Stimulated activated memory B cell treated with anti-CD40 and anti-IgM and Interleukin-4, amounts not matched to agents 10 μg/mL and 1 μg/mL and 100 μg/mL, for 72 hours (primary cell): ENCODE data around the gene KLF9.

ENCODE experiments used
- ATAC-seq: fragments of 150-1000 bp; cut with Tn5 transposase; 2 replicates; pipeline ENCODE4 v1.10.0; 2021
- H3K27ac Mint-ChIP-seq: one replicate; pipeline ENCODE4 v1.8.0; 2022; ENCODE audit warnings: mild to moderate bottlenecking, mixed read lengths
- H3K27me3 Mint-ChIP-seq: one replicate; pipeline ENCODE4 v1.8.0; 2022; ENCODE audit warnings: mixed read lengths
- H3K36me3 Mint-ChIP-seq: one replicate; pipeline ENCODE4 v1.8.0; 2022; ENCODE audit warnings: mixed read lengths
- H3K4me1 Mint-ChIP-seq: one replicate; pipeline ENCODE4 v1.8.0; 2022; ENCODE audit warnings: mixed read lengths
- H3K4me3 Mint-ChIP-seq: one replicate; pipeline ENCODE4 v1.8.0; 2022; ENCODE audit warnings: mild to moderate bottlenecking, moderate library complexity, mixed read lengths
- H3K9me3 Mint-ChIP-seq: one replicate; pipeline ENCODE4 v1.8.0; 2022; ENCODE audit warnings: mixed read lengths

The KLF9 gene

GRCh38 chr9:70435948-70436347 is 21.5 kb upstream of the KLF9 start:
- Mint-ChIP-seq H3K4me1 (no peaks in the 10 kb centered on the region), H3K4me3 (no peak overlapping the region), H3K9me3 (peaks cover 3% of the 10 kb centered on the region), H3K27me3 (peaks cover 33% of the 10 kb centered on the region), H3K36me3 (no peaks in the 10 kb centered on the region), H3K27ac (no peak overlapping the region)
- no peak for ATAC-seq

DNA sequence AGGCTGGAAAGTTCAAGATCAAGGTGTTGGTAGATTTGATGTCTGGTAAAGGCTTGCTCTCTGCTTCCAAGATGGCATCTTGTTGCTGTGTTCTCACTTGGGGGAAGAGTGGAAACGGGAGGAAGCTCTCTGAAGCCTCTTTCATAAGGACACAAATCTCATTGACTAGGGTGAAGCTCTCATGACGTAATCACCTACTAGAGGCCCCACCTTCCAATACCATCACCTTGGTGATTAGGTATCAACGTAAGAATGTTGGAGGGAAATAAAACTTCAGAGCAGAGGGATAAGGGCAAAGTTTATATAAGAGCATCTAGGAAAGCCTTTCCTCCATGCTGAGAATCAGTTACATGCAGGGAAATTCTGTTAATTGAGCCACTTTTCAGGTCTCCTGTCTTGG is 15.4 kb upstream of the KLF9 start:
- no peak for ATAC-seq
- H3K27ac Mint-ChIP-seq: no peak overlapping the region
- no peak overlapping the region for H3K4me3 Mint-ChIP-seq
- no peaks in the 10 kb centered on the region for H3K36me3 Mint-ChIP-seq
- no peaks in the 10 kb centered on the region for H3K4me1 Mint-ChIP-seq
- no peaks in the 10 kb centered on the region for H3K27me3 Mint-ChIP-seq
- H3K9me3 Mint-ChIP-seq: peaks cover 7% of the 10 kb centered on the region

DNA sequence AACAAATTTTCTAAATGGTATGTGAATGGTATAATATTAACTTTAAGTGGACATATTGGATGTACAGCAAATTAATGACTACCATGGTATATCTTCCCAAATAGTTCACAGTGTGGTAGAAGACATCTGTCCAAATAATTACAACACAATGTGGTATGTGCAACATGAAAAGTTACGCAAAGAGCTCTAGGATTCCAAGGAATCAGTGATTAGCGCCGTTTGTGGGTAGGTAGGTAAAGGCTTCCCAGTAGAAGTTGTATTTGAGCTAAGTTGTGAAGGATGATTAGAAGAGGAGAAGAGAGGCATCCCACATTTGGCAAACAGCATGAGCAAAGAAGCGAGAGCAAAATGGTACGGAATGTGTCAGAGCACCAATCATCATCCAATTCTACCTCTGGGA is 14.3 kb upstream of the KLF9 start:
- no peak for ATAC-seq
- Mint-ChIP-seq H3K9me3 (peaks cover 7% of the 10 kb centered on the region), H3K27me3 (no peaks in the 10 kb centered on the region), H3K27ac (no peak overlapping the region), H3K36me3 (no peaks in the 10 kb centered on the region), H3K4me1 (no peaks in the 10 kb centered on the region), H3K4me3 (no peak overlapping the region)

DNA sequence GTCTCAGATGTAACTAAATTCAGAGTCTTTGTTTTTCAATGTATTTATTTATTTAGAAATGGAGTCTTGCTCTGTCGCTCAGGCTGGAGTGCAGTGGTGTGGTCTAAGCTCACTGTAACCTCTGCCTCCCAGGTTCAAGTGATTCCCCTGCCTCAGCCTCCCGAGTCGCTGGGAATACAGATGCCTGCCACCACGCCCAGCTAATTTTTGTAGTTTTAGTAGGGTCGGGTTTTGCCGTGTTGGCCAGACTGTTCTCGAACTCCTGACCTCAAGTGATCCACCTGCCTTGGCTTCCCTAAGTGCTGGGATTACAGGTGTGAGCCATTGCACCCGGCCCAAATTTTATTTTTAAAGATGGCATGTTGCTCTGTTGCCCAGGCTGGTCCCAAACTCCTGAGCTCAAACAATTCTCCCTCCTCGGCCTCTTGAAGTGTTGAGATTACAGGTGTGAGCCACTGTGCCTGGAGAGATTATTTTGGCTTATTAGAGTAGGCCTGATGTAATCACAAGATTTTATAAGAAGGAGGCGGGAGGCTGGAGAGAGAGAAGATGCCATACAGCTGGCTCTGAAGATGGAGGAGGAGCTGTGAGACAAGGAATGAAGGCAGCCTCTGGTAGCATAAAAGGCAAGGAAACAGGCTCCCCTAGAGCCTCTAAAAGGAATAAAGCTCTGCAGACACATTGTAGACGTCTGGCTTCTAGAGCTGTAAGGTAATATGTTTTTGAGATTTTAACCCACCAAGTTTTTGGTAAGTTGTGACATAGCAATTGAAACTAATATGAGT is 12.9 kb upstream of the KLF9 start:
- Mint-ChIP-seq H3K27me3 (no peaks in the 10 kb centered on the region), H3K27ac (no peak overlapping the region), H3K4me1 (peaks cover 3% of the 10 kb centered on the region), H3K4me3 (no peak overlapping the region), H3K36me3 (no peaks in the 10 kb centered on the region), H3K9me3 (peaks cover 7% of the 10 kb centered on the region)
- no peak for ATAC-seq

DNA sequence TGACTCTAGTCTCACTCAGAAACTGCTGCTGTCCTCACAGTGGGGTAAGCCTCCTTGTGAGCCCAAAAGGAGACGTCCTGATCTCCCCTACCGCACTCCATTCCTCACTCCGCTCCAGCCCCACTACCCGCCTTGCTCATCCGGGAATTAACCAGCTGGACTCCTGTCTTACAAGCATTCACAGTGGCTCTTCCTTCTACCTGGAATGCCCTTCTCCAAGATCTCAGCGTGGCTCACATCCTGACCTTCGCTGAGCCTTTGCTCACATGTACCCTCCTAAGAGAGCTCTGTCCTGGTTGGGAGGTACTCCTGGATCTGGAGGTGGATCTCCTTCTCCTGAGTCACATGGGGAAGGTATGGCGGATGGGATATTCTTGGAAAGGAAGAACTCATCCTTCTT is 10.7 kb upstream of the KLF9 start:
- no peak overlapping the region for H3K4me3 Mint-ChIP-seq
- no peak for ATAC-seq
- no peak overlapping the region for H3K27ac Mint-ChIP-seq
- H3K27me3 Mint-ChIP-seq: no peaks in the 10 kb centered on the region
- no peaks in the 10 kb centered on the region for H3K9me3 Mint-ChIP-seq
- H3K4me1 Mint-ChIP-seq: peaks cover 24% of the 10 kb centered on the region
- no peaks in the 10 kb centered on the region for H3K36me3 Mint-ChIP-seq

- H3K9me3 Mint-ChIP-seq: no peaks in the 10 kb centered on the region
- no peak overlapping the region for H3K4me3 Mint-ChIP-seq
- H3K4me1 Mint-ChIP-seq: peaks cover 38% of the 10 kb centered on the region
These were observed 8.1 kb upstream of the KLF9 start for GRCh38 chr9:70422371-70423043.

DNA sequence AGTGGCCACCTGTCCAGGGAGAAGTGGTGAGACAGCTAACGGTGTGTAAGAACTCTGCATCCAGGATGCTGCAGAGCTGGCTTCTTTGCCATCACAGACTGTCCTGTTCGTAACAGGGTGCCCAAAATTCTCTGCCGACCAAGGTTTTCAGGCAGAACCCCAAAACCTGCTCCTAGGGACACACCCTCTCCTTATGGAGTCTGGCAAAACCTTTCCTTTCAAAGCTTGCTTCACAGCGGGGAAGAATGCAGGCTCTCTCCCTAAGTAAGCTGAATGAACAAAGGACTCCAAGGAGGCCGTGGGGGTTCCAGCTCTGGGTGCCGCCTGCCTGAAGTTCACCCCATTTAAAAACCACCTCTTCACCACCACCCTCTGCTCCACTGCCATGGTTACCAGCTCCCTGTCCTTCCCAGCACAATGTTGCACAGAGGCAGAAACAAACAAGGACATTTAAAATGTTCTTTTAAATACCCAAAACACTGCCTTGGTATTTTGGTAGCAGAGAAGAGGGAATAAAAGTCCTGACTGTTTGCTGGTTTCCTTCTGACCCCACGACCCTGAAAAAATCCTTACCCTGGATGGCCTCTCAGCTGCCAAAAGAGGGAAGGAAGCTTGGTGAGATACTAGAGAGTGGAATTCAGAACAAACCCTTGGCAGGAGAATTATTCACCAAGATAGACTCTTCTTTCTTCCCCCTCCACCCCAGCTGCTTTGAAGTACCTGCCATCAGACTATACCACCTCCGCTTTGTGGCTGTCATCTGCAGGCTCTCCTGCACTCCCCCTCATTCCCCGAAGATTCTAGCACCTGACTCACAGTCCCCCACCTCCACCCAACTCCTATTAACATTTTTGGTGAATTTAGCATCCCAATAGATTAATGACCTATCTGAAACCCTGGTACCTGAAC is 7.1 kb upstream of the KLF9 start:
- H3K36me3 Mint-ChIP-seq: no peaks in the 10 kb centered on the region
- no peak for ATAC-seq
- H3K27ac Mint-ChIP-seq: peak overlapping the region; percentile 96
- no peaks in the 10 kb centered on the region for H3K9me3 Mint-ChIP-seq
- peaks cover 38% of the 10 kb centered on the region for H3K4me1 Mint-ChIP-seq
- peak overlapping the region; percentile 99 for H3K4me3 Mint-ChIP-seq
- no peaks in the 10 kb centered on the region for H3K27me3 Mint-ChIP-seq

More at GRCh38 chr9:70422371-70423043, 8.1 kb upstream of the KLF9 start:
- Mint-ChIP-seq H3K27ac (peak overlapping the region; percentile 96), H3K36me3 (no peaks in the 10 kb centered on the region), H3K27me3 (no peaks in the 10 kb centered on the region)
- ATAC-seq: no peak

DNA sequence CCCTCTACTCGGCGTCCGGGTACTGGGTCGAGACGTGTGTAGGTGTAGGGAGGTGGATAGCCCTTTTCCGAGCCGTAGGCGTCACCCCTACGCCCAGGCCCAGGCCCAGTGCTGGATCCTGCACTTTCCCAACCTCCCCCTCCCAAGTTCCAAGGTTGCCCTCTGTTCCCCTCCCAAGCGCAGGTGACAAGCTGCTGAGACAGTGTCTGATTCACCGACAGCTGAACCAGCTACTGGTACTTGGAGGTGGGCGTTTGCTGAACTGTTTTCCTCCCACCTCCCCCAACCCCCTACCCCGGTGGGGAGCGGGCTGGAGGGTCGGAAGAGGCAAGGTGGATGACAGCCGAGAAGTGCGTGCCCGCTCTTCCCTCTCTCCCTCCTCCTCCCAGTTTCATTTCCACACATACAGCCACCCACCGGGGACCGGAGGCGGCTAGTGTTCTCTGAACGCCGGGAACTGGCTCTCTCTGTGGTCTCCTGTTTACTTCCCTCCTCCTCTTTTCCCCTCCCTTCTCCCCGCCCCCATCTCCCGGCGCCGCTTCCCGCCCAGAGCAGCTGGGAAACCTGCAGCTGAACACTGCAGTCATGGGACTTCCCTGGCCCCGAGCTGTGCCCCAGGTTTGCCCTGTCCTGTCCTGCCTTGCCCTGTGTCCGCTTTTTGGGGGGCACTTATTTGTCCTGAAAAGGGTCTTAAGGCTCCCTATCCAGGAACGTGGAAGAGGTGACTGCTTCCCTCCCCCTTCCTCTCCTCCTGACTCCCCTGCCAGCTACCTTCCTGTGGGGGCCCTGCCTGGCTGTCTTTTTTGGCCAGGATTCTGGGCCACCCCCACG is 6.2 kb upstream of the KLF9 start:
- Mint-ChIP-seq H3K36me3 (no peaks in the 10 kb centered on the region), H3K27me3 (no peaks in the 10 kb centered on the region), H3K27ac (peak overlapping the region; percentile 96), H3K4me3 (peak overlapping the region; percentile 99), H3K4me1 (peaks cover 38% of the 10 kb centered on the region), H3K9me3 (no peaks in the 10 kb centered on the region)
- ATAC-seq: no peak

DNA sequence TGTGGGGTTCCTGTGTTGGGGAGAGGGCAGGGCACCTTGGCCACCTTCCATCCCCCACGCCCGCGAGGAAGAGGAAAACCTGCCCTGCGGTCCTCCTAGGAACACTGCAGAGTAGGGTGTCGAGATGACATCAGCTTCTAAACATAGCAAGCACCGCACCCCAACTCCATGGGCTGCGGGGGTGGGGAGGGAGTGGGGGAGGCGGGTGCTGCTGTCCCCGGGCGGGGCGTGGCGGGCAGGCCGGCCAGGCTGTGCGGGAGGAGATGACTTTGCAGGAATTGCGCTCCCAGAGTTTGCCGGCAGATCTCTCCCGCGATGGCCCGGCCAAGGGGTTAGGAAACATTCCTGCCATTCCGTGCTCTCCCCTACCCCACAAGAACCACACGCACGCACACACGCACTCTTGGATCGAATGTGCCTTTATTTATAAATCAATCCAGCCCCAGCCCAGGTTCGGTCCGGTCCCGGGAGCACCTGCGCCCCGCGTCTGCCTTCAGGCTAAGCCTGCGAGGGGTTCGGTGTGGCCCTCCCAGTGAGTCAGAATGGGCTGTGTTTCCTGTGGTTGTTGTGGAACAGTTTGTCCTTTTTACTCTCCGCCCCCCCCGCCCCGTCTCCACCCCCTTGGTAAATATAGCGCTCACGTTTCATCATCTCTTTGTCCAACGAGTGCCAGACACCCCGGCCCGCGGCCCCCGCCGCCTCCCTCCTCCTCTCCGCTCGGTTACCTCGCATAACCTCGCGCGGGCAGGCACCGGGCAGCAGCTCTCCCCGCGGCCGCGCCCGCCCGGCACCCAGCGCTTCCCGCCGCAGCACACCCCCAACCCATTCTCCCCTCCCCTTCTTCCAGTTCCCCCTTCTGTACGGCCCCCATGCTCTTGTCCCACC is 5.3 kb upstream of the KLF9 start:
- Mint-ChIP-seq H3K4me3 (peak overlapping the region; percentile 99), H3K9me3 (no peaks in the 10 kb centered on the region), H3K27me3 (no peaks in the 10 kb centered on the region), H3K4me1 (peaks cover 39% of the 10 kb centered on the region), H3K36me3 (no peaks in the 10 kb centered on the region), H3K27ac (peak overlapping the region; percentile 96)
- ATAC-seq: peak; percentile 77

DNA sequence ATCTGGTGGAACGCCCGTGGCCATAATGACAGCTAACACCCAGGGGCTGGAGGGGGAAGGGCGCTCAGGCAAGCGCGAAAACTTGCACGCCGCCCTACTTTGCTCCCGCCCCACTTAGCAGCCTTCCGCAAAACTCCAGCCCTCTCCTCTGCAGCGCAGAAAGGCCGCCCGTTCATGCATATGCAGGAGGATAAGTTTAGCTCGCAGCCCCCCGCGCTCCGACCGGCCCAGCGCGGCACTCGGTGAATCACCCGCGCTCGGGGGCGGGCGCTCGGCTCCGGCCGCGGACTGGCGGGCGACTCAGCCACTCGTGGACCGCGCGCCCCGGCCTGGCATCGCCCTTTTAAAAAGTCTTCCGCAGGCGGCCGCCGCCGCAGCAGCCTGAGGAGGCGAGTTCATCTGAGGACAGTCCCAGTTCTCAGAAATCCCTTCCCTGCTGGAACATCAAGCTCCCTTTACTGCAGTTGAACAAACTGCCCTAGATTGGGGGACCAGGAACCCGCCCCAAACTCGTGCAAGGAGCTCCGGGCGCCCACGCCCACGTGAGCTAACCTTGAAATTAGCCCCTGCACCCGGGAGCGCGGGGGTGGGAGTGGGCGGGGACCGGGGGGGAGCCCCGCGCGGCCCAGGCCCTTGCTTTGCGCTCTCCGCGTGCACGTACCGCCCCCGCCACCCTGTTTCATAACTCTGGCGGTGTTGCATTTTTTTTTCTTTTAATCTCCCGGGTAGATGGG is 4.5 kb upstream of the KLF9 start:
- Mint-ChIP-seq H3K9me3 (no peaks in the 10 kb centered on the region), H3K4me1 (peaks cover 47% of the 10 kb centered on the region), H3K4me3 (peak overlapping the region; percentile 99)

GRCh38 chr9:70415476-70415875 is 1.0 kb upstream of the KLF9 start:
- Mint-ChIP-seq H3K4me1 (peaks cover 41% of the 10 kb centered on the region), H3K27me3 (no peaks in the 10 kb centered on the region), H3K4me3 (no peak overlapping the region), H3K9me3 (no peaks in the 10 kb centered on the region), H3K27ac (no peak overlapping the region), H3K36me3 (no peaks in the 10 kb centered on the region)
- no peak for ATAC-seq

More for the DNA sequence above, 4.5 kb upstream of the KLF9 start:
- no peaks in the 10 kb centered on the region for H3K27me3 Mint-ChIP-seq
- H3K36me3 Mint-ChIP-seq: no peaks in the 10 kb centered on the region
- peak; percentile 72 for ATAC-seq
- peak overlapping the region; percentile 96 for H3K27ac Mint-ChIP-seq

- Mint-ChIP-seq H3K27ac (peak overlapping the region; percentile 98), H3K4me3 (no peak overlapping the region), H3K27me3 (no peaks in the 10 kb centered on the region), H3K4me1 (peaks cover 41% of the 10 kb centered on the region), H3K9me3 (no peaks in the 10 kb centered on the region), H3K36me3 (no peaks in the 10 kb centered on the region)
- no peak for ATAC-seq
These were observed 584 bp upstream of the KLF9 start for GRCh38 chr9:70415041-70415440.

DNA sequence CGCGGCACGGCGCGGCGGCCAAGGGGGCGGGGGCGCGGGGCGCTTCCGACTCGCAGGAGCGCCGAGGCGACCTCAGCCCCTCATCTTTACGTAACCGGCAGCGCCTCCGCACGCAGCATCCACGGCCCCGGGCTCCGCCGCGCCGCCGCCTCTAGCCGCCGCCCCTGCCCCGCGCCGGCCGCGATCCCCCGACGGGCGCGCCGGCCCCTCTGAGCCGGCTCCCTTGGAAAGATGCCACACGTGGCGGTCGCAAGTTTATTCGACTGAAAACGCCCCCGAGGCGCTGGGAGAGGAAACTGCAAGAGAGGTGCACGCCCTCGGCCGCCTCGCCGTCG is 1.0 kb downstream of the KLF9 start:
- no peaks in the 10 kb centered on the region for H3K36me3 Mint-ChIP-seq

More for the DNA sequence above, 1.0 kb downstream of the KLF9 start:
- H3K27me3 Mint-ChIP-seq: no peaks in the 10 kb centered on the region
- peaks cover 33% of the 10 kb centered on the region for H3K4me1 Mint-ChIP-seq
- H3K4me3 Mint-ChIP-seq: peak overlapping the region; percentile 97
- peak overlapping the region; percentile 98 for H3K27ac Mint-ChIP-seq
- ATAC-seq: peak; percentile 55
- no peaks in the 10 kb centered on the region for H3K9me3 Mint-ChIP-seq
